Renal pelvis (tissue), 4 donors: ENCODE data around the gene PRKCA. TPM values are rescaled to one million over a fixed set of nuclear protein-coding genes. Genes with fewer than 3 reads are reported as not detected.

ENCODE experiments used
- DNase-seq: peaks from one replicate; pipeline ENCODE4 v3.0.0-alpha.2; 2013
- polyA plus RNA-seq, 3 donors: library from polyadenylated mRNA; unstranded; fragments of 120-200 nt; gene quantifications; one replicate each; pipeline ENCODE4 v1.2.1, GENCODE V29; 2013; ENCODE audit not compliant: insufficient read length in 3 of 3

The PRKCA gene
- polyA plus RNA-seq, 3 donors, result 22.1 to 32.7 (median 28.5) TPM

- no peak for DNase-seq
Measured at GRCh38 chr17:66764506-66764905, 462.1 kb downstream of the PRKCA start.

DNA sequence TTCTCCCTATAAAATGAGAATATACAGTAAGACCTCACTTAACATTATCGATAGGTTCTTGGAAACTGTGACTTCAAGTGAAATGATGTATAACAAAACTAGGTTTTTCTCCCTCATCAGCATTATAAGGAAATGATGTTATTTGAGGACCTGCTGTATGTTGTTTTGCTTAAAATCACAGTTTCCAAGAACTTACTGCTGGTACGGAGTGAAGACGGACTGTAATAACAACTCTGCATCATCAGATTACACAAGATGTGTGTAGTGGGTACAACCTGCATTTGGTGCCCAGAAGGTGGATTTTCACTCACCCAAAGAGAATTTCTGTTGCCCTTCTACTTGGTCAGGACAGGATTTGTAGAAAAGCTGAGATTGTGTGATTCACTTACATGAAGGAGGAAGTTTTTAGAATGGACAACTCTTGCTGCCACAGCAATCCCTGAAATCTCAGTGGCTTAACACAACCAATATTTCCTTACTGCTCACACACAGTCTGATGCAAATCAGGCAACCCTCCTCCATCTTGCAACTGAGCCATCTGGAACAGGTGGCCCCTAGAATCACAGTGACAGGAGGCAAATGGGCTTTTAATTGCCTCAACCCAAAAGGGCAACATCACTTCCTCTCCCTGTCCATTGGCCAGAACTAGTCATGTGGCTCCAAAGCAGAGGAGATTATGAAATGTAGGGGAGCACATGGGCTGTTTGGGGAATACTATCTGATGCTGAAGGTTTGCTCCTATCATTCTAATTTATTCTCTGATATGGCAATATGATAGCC lies 464.9 kb downstream of the PRKCA start:
- no peak for DNase-seq

GRCh38 chr17:66769911-66770310 lies 467.5 kb downstream of the PRKCA start:
- no peak for DNase-seq

DNA sequence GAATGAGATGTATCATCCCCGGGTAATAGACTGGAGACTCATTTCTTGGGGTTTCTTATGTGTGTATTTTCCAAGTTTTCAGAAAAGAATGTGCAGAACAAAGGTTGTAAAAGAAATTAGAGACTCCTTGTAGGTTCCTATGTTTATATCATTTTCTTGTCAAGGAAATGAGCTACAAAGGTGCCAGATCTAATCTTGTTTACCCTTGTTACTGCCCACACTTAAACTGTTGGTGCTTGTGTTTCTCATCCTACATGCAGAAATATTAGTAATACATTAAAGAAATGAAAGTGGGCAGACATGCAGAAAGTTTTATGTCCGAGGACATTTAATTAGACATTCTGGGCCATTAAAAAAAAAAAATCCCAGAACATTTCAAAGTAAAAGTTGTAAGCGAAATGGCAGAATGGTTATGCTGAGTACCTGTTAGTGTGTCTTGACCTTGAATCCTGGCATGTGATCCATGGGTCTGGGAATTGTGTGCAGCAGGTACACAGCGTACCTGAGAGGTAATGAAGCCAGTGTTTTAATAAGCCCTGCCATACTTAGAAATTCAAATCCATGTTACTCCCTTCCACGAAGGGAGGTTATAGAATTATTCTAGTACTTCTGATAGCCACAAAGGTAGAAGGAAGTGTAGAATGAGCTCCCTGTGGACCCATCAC lies 469.9 kb downstream of the PRKCA start:
- DNase-seq, result no peak

GRCh38 chr17:66775271-66775670 lies 472.9 kb downstream of the PRKCA start:
- no peak for DNase-seq

GRCh38 chr17:66775881-66776400 lies 473.5 kb downstream of the PRKCA start:
- no peak for DNase-seq

GRCh38 chr17:66776999-66777688 lies 474.7 kb downstream of the PRKCA start:
- no peak for DNase-seq

GRCh38 chr17:66777689-66778225 lies 475.3 kb downstream of the PRKCA start:
- no peak for DNase-seq

DNA sequence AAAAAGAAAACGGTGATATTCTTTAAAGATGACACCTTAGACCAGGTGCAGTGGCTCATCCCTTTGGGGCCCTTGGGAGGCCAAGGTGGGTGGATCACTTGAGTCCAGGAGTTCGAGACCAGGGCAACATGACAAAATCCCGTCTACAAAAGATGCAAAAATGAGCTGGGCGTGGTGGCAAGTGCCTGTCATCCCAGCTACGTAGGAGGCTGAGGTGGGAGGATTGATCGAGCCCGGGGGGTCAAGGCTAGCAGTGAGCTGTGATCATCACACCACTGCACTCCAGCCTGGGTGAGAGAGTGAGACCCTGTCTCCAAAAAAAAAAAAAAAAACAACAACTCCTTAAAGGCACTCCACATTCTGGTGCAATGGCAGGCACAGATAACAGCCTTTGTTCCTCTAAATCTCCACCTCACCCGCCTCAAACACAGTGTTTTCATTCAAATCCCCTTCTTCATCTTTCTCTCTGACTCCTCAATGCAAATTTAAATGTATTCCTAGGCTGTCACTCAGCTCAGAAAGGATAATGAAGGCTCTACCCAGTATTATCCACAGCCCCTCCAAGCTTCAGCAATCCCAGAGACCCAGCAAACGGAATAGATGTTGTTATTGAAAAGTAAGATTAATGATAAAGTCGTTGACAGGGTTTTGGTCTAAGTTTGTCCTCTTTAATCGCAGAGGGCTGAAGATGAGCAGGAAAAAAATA lies 476.3 kb downstream of the PRKCA start:
- no peak for DNase-seq

- DNase-seq, result no peak
Measured at GRCh38 chr17:66779237-66779606, 476.8 kb downstream of the PRKCA start.

GRCh38 chr17:66781135-66781534 lies 478.7 kb downstream of the PRKCA start:
- DNase-seq, result no peak

- DNase-seq, result no peak
Measured at GRCh38 chr17:66782851-66783250, 480.4 kb downstream of the PRKCA start.

- no peak for DNase-seq
Measured at GRCh38 chr17:66783656-66784381, 481.4 kb downstream of the PRKCA start.

- no peak for DNase-seq
Measured at GRCh38 chr17:66784621-66785364, 482.4 kb downstream of the PRKCA start.

DNA sequence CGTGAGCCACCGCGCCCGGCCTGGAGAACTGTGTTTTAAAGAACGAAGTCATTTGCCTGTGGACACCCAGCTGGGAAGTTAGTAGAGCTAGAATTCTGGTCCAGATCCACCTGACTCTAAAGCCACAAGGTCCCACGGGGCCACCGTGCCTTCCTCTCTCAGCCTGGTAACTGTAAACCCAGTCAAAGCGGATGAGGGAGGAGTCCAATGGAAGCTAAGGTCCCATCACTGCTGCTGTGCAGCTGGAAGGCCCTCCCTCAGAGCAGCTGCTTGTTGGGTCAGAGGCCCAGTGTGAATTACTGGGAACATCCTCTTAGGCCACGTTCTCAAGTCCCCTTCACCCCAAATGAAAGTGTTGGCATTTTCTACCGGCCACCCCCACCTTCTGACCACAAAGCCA lies 483.7 kb downstream of the PRKCA start:
- no peak for DNase-seq

DNA sequence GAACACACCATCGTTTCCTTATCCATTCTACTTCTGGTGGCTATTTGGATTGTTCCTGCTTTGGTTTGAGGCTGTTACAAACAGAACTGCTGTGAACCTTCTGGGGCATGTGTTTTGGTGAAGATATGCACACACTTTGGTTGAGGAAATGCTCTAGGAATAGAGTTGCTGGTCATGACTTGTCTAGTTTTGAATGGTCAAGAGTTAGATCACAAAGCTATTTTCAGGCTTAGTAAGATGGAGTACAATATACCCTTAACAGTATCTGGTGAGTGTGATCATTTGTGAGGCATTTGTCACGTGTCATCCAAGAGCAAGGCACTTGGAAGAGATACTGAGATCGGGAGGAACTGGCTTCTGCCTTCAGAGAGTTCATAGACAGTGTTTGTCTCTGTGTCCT lies 485.5 kb downstream of the PRKCA start:
- no peak for DNase-seq

DNA sequence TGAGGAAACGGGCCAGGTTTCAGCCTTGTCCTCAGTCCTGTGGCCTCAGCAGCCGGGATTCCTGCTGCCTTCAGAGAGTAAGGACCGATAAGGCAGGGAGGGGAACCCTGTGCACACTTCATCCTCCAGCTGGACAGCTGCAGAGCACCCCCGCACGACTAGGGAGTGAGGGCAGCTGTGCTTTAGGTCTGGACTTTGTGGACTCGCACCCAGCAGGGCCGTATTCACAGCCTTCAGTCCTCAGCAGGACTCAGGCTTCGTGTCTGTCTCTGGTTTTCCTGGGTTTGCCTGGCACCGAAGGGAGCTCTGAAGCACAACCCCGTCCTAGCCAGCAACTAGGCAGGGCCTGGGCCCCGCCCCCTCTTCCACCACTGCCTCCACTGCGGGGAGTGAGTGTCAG lies 486.7 kb downstream of the PRKCA start:
- DNase-seq, result no peak

GRCh38 chr17:66789961-66790437 lies 487.6 kb downstream of the PRKCA start:
- DNase-seq, result no peak

GRCh38 chr17:66790501-66791061 lies 488.2 kb downstream of the PRKCA start:
- DNase-seq, result no peak

DNA sequence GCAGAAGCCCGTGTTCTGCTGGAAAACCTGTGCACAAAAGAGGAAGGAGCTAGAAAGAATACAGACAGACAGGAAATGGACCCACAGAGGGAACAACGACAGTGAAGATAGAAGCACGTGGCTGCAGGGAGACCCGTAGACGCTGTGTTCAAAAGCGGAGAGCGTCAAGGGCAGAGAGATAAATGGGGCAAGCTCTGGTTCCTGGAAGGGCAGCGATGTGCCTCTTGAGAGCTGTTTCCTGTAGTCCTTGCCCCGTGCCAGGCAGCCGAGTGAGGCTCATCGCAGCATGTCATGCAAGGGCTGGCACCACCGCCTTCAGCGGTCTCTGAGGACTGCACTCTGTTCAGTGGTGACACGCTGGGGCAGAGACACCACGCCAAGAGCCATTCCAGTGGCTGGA lies 488.9 kb downstream of the PRKCA start:
- DNase-seq, result no peak
